HepG2 (cell line): ENCODE data around the gene URB1. TPM values are rescaled to one million over a fixed set of nuclear protein-coding genes. Genes with fewer than 3 reads are reported as not detected.
A peak's percentile ranks its signal among the peaks of the same experiment; 100 is the strongest.

Source experiments
- ATM ChIP-seq: fragments of 450-650 bp; IDR thresholded peaks from 2 replicates; pipeline ENCODE4 v1.7.1; 2017; ENCODE audit warnings: mild to moderate bottlenecking, borderline replicate concordance
- HOXA9 ChIP-seq: sonication (generic); formaldehyde crosslinking; IDR thresholded peaks from 2 replicates; pipeline ENCODE4 v1.8.1; 2022; ENCODE audit warnings: missing genetic modification reagents, mild to moderate bottlenecking, moderate library complexity, borderline replicate concordance
- ISX ChIP-seq: sonication (generic); formaldehyde crosslinking; conservative IDR thresholded peaks from 2 replicates; pipeline ENCODE4 v1.5.0; 2020; ENCODE audit warnings: missing genetic modification reagents
- RBAK ChIP-seq: sonication (generic); formaldehyde crosslinking; IDR thresholded peaks from 2 replicates; pipeline ENCODE4 v1.5.1; 2020; ENCODE audit warnings: mild to moderate bottlenecking, missing genetic modification reagents
- RFX5 ChIP-seq: IDR thresholded peaks from 2 replicates; pipeline ENCODE4 v1.6.1; 2011; ENCODE audit warnings: low read depth, low read length, improper control_type of control experiment
- RXRB ChIP-seq: IDR thresholded peaks from 2 replicates; pipeline ENCODE4 v1.6.1; 2016; ENCODE audit warnings: borderline replicate concordance, missing genetic modification reagents, missing compliant biosample characterization
- SMAD3 ChIP-seq: sonication (generic); formaldehyde crosslinking; IDR thresholded peaks from 2 replicates; pipeline ENCODE4 v1.4.0; 2020; ENCODE audit warnings: missing genetic modification reagents
- SP4 ChIP-seq: sonication (generic); formaldehyde crosslinking; IDR thresholded peaks from 2 replicates; pipeline ENCODE4 v1.8.1; 2023; ENCODE audit warnings: mild to moderate bottlenecking, missing genetic modification reagents
- TARDBP ChIP-seq: sonication (generic); formaldehyde crosslinking; IDR thresholded peaks from 2 replicates; pipeline ENCODE4 v1.8.0; 2022; ENCODE audit warnings: mild to moderate bottlenecking, missing genetic modification reagents
- TEAD3 ChIP-seq: optimal IDR thresholded peaks from 2 replicates; pipeline ENCODE3; 2016; ENCODE audit warnings: borderline replicate concordance
- YEATS2 ChIP-seq: sonication (generic); formaldehyde crosslinking; IDR thresholded peaks from 2 replicates; pipeline ENCODE4 v1.4.0; 2020; ENCODE audit warnings: missing genetic modification reagents, borderline replicate concordance
- ZBTB20 ChIP-seq: sonication (generic); formaldehyde crosslinking; IDR thresholded peaks from 2 replicates; pipeline ENCODE4 v1.8.1; 2023; ENCODE audit warnings: missing genetic modification reagents, low read depth, mild to moderate bottlenecking, borderline replicate concordance
- ZNF446 ChIP-seq: sonication (generic); formaldehyde crosslinking; IDR thresholded peaks from 2 replicates; pipeline ENCODE4 v1.5.0; 2020; ENCODE audit warnings: mild to moderate bottlenecking, missing genetic modification reagents
- ZNF570 ChIP-seq: sonication (generic); formaldehyde crosslinking; IDR thresholded peaks from 2 replicates; pipeline ENCODE4 v1.4.0; 2020; ENCODE audit warnings: mild to moderate bottlenecking, missing genetic modification reagents, borderline replicate concordance
- ZSCAN22 ChIP-seq: sonication (generic); formaldehyde crosslinking; IDR thresholded peaks from 2 replicates; pipeline ENCODE4 v1.4.0; 2020; ENCODE audit warnings: mild to moderate bottlenecking, missing genetic modification reagents
- polyA plus RNA-seq, 8 experiments: library from polyadenylated mRNA; depleted of rRNA in 3 of 8; stranded (reverse) in 7 of 8; unstranded in 1 of 8; fragments of >200 nt; fragmentation: Illumina TruSeq in 4 of 8; extraction: Trizol in 4 of 8; gene quantifications; 2 replicates each; pipeline versions ENCODE4 v1.2.1 to v1.2.3, GENCODE V29; 2011 to 2016; ENCODE audit warnings: low read depth in 4 of 8, missing spikeins in 1 of 8, mixed read lengths in 1 of 8; ENCODE audit not compliant: insufficient read depth in 1 of 8
- total RNA-seq, 5 experiments: library from RNA; depleted of rRNA; stranded (reverse); fragments of >200 nt; fragmentation: Illumina TruSeq; extraction: Trizol; gene quantifications; 2 replicates each; pipeline ENCODE4 v1.2.3, GENCODE V29; 2016; ENCODE audit warnings: low read depth in 1 of 5
- TF ChIP-seq, protein P1 (sequence below): sonication (generic); formaldehyde crosslinking; conservative IDR thresholded peaks from 2 replicates; pipeline ENCODE4 v1.4.0; 2020; ENCODE audit warnings: missing genetic modification reagents
- TF ChIP-seq, protein P2 (sequence below): sonication (generic); formaldehyde crosslinking; IDR thresholded peaks from 2 replicates; pipeline ENCODE4 v1.4.0; 2020; ENCODE audit warnings: missing genetic modification reagents
- TF ChIP-seq, protein P3 (sequence below): sonication (generic); formaldehyde crosslinking; IDR thresholded peaks from 2 replicates; pipeline ENCODE4 v1.5.0; 2020; ENCODE audit warnings: missing genetic modification reagents
- TF ChIP-seq, protein P4 (sequence below): IDR thresholded peaks from 2 replicates; pipeline ENCODE4 v1.6.1; 2016; ENCODE audit warnings: low read depth

URB1 gene
- total and polyA plus RNA-seq, 2 of the 13 experiments (the other 11 are each of a cell fraction or from before 2014, with no cell fraction given), result 4.5 to 16.7 TPM

DNA sequence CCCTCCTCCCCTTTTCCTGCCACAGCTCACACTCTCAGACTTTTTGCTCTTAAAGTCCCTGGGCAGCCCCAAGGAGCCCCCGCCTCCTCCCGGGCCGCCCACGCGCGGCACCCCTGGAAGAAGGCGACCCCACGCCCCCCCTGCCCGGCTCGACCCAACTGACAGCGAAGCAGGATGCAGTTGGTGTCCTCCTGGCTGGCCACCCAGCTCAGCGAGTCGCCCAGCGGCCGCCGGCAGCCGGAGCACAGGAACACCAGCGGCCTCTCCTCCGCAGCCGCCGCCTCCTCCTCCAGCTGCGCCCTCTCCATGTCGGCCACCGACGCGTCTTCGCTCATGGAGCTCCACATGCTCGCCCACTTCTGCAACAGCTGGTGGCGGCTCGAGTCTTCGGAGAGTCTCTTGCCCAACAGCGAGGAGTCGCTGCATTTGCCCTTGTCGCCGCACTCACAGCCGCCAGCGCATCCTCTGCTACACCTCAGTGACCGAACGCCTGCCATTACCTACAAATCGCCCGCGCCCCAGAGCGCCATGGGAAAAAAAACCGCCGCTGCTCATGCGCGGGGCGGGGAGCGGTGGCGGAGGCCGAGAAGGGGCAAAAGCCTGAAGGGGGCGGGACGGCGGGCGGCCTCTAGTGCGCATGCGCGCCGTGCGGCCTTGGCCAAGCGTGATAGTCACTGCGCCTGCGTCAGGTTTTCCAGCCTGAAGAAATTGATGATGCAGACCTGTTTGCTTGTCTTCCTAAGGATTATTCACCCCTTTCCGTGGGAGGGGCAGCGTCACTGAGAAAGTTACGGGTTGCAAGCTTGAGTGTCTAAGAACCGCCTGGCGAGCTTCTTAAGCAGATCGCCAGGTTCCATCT, 114.1 kb downstream of the URB1 start, which contains the start of gene MIS18A (continued):
- peak; percentile 36; the same call in 1 of the 2 replicates for TF ChIP-seq ZBTB20 (CRISPR knock-in tag)
- no peak for TF ChIP-seq RBAK (CRISPR knock-in tag)
- TF ChIP-seq, protein P1, sequence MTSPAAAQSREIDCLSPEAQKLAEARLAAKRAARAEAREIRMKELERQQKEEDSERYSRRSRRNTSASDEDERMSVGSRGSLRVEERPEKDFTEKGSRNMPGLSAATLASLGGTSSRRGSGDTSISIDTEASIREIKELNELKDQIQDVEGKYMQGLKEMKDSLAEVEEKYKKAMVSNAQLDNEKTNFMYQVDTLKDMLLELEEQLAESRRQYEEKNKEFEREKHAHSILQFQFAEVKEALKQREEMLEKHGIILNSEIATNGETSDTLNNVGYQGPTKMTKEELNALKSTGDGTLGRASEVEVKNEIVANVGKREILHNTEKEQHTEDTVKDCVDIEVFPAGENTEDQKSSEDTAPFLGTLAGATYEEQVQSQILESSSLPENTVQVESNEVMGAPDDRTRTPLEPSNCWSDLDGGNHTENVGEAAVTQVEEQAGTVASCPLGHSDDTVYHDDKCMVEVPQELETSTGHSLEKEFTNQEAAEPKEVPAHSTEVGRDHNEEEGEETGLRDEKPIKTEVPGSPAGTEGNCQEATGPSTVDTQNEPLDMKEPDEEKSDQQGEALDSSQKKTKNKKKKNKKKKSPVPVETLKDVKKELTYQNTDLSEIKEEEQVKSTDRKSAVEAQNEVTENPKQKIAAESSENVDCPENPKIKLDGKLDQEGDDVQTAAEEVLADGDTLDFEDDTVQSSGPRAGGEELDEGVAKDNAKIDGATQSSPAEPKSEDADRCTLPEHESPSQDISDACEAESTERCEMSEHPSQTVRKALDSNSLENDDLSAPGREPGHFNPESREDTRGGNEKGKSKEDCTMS, result no peak
- TF ChIP-seq SP4, result peak; percentile 91
- no peak; the same call in 1 of the 2 replicates for TF ChIP-seq SMAD3 (CRISPR knock-in tag)
- TF ChIP-seq ATM, result no peak
- TF ChIP-seq ZNF570 (CRISPR knock-in tag), result no peak
- peak; percentile 67; the same call in 1 of the 2 replicates for TF ChIP-seq ZNF446 (CRISPR knock-in tag)
- TF ChIP-seq ZSCAN22 (CRISPR knock-in tag), result no peak
- no peak for TF ChIP-seq TEAD3 (CRISPR knock-in tag)
- TF ChIP-seq, protein P2, sequence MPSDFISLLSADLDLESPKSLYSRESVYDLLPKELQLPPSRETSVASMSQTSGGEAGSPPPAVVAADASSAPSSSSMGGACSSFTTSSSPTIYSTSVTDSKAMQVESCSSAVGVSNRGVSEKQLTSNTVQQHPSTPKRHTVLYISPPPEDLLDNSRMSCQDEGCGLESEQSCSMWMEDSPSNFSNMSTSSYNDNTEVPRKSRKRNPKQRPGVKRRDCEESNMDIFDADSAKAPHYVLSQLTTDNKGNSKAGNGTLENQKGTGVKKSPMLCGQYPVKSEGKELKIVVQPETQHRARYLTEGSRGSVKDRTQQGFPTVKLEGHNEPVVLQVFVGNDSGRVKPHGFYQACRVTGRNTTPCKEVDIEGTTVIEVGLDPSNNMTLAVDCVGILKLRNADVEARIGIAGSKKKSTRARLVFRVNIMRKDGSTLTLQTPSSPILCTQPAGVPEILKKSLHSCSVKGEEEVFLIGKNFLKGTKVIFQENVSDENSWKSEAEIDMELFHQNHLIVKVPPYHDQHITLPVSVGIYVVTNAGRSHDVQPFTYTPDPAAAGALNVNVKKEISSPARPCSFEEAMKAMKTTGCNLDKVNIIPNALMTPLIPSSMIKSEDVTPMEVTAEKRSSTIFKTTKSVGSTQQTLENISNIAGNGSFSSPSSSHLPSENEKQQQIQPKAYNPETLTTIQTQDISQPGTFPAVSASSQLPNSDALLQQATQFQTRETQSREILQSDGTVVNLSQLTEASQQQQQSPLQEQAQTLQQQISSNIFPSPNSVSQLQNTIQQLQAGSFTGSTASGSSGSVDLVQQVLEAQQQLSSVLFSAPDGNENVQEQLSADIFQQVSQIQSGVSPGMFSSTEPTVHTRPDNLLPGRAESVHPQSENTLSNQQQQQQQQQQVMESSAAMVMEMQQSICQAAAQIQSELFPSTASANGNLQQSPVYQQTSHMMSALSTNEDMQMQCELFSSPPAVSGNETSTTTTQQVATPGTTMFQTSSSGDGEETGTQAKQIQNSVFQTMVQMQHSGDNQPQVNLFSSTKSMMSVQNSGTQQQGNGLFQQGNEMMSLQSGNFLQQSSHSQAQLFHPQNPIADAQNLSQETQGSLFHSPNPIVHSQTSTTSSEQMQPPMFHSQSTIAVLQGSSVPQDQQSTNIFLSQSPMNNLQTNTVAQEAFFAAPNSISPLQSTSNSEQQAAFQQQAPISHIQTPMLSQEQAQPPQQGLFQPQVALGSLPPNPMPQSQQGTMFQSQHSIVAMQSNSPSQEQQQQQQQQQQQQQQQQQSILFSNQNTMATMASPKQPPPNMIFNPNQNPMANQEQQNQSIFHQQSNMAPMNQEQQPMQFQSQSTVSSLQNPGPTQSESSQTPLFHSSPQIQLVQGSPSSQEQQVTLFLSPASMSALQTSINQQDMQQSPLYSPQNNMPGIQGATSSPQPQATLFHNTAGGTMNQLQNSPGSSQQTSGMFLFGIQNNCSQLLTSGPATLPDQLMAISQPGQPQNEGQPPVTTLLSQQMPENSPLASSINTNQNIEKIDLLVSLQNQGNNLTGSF, result no peak
- TF ChIP-seq RFX5, result no peak
- peak; percentile 15; the same call in 1 of the 2 replicates for TF ChIP-seq RXRB
- TF ChIP-seq, protein P3, sequence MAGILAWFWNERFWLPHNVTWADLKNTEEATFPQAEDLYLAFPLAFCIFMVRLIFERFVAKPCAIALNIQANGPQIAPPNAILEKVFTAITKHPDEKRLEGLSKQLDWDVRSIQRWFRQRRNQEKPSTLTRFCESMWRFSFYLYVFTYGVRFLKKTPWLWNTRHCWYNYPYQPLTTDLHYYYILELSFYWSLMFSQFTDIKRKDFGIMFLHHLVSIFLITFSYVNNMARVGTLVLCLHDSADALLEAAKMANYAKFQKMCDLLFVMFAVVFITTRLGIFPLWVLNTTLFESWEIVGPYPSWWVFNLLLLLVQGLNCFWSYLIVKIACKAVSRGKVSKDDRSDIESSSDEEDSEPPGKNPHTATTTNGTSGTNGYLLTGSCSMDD (CRISPR knock-in tag), result no peak
- TF ChIP-seq ISX (CRISPR knock-in tag), result no peak
- TF ChIP-seq YEATS2 (CRISPR knock-in tag), result peak; percentile 91; the same call in 1 of the 2 replicates
- TF ChIP-seq, protein P4, sequence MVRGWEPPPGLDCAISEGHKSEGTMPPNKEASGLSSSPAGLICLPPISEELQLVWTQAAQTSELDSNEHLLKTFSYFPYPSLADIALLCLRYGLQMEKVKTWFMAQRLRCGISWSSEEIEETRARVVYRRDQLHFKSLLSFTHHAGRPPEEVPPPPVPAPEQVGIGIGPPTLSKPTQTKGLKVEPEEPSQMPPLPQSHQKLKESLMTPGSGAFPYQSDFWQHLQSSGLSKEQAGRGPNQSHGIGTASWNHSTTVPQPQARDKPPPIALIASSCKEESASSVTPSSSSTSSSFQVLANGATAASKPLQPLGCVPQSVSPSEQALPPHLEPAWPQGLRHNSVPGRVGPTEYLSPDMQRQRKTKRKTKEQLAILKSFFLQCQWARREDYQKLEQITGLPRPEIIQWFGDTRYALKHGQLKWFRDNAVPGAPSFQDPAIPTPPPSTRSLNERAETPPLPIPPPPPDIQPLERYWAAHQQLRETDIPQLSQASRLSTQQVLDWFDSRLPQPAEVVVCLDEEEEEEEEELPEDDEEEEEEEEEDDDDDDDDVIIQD, result no peak
- TF ChIP-seq TARDBP (CRISPR knock-in tag), result peak; percentile 78; the same call in 1 of the 2 replicates
- TF ChIP-seq HOXA9 (CRISPR knock-in tag), result peak; percentile 63; the same call in 1 of the 2 replicates
